ENCODE data around the gene CAMKMT.

GRCh38 chr2:44715671-44716081 is 353.9 kb downstream of the CAMKMT start:
- TF ChIP-seq CTCF (IDR thresholded peaks at IDR 0.05; ENCODE audit: low read length) (peak; percentile 70), EZH2phosphoT487 (IDR thresholded peaks at IDR 0.05; ENCODE audit: low read length) (no peak)
